ENCODE measurements around the gene PLXNA1.

PLXNA1 gene

GRCh38 chr3:126982471-126983175, at the start of gene PLXNA1:
TSS of gene PLXNA1 (plus strand) at chr3:126983115. CDS start at chr3:126988594, 5,479 bp downstream.
- Histone ChIP-seq H3K27ac (peak within 1 kb of the TSS; percentile 97), H3K4me2 (ENCODE audit: low read length) (peak within 1 kb of the TSS; percentile 81), H3K27me3 (ENCODE audit: control insufficient read depth, insufficient read depth, low read length) (no peaks in the 10 kb centered on the region), H3K4me1 (peaks cover 30% of the 10 kb centered on the region), H3K9me3 (ENCODE audit: control insufficient read depth, low read length) (no peaks in the 10 kb centered on the region), H3K4me3 (ENCODE audit: low read depth, low read length) (peak within 1 kb of the TSS; percentile 65), H3K36me3 (ENCODE audit: control insufficient read depth, insufficient read depth, low read length) (no peaks in the 10 kb centered on the region), H3K9ac (peak within 1 kb of the TSS; percentile 64), H2AFZ (peak within 1 kb of the TSS; percentile 90), H3K79me2 (peaks cover 25% of the 10 kb centered on the region)
- peak; percentile 95 for TF ChIP-seq CTCF (IDR thresholded peaks at IDR 0.05)

GRCh38 chr3:126934031-126934531, 48.8 kb upstream of the PLXNA1 start:
- no peak overlapping the region for H3K4me2 ChIP-seq (ENCODE audit: low read length)
- no peak overlapping the region for H3K27ac ChIP-seq
- no peaks in the 10 kb centered on the region for H3K79me2 ChIP-seq
- H3K9me3 ChIP-seq (ENCODE audit: control insufficient read depth, low read length) = no peaks in the 10 kb centered on the region
- no peaks in the 10 kb centered on the region for H3K4me1 ChIP-seq
- H3K9ac ChIP-seq = no peak overlapping the region
- H3K27me3 ChIP-seq (ENCODE audit: control insufficient read depth, insufficient read depth, low read length) = no peaks in the 10 kb centered on the region
- H2AFZ ChIP-seq = no peak overlapping the region
- no peak overlapping the region for H3K4me3 ChIP-seq (ENCODE audit: low read depth, low read length)
- no peaks in the 10 kb centered on the region for H3K36me3 ChIP-seq (ENCODE audit: control insufficient read depth, insufficient read depth, low read length)
- TF ChIP-seq CTCF (IDR thresholded peaks at IDR 0.05) = no peak

- Histone ChIP-seq H3K9ac (no peak overlapping the region), H2AFZ (no peak overlapping the region), H3K27me3 (ENCODE audit: control insufficient read depth, insufficient read depth, low read length) (no peaks in the 10 kb centered on the region), H3K9me3 (ENCODE audit: control insufficient read depth, low read length) (no peaks in the 10 kb centered on the region), H3K4me3 (ENCODE audit: low read depth, low read length) (no peak overlapping the region), H3K4me2 (ENCODE audit: low read length) (no peak overlapping the region), H3K79me2 (no peaks in the 10 kb centered on the region), H3K4me1 (no peaks in the 10 kb centered on the region), H3K27ac (no peak overlapping the region), H3K36me3 (ENCODE audit: control insufficient read depth, insufficient read depth, low read length) (no peaks in the 10 kb centered on the region)
- no peak for TF ChIP-seq CTCF (IDR thresholded peaks at IDR 0.05)
Observed at GRCh38 chr3:126934991-126935390, 47.9 kb upstream of the PLXNA1 start.

GRCh38 chr3:126935756-126936509, 47.0 kb upstream of the PLXNA1 start:
- Histone ChIP-seq H3K9ac (no peak overlapping the region), H3K27me3 (ENCODE audit: control insufficient read depth, insufficient read depth, low read length) (no peaks in the 10 kb centered on the region)

More at GRCh38 chr3:126935756-126936509, 47.0 kb upstream of the PLXNA1 start:
- H3K27ac ChIP-seq = no peak overlapping the region
- no peak overlapping the region for H2AFZ ChIP-seq
- no peak for TF ChIP-seq CTCF (IDR thresholded peaks at IDR 0.05)
- no peaks in the 10 kb centered on the region for H3K79me2 ChIP-seq
- H3K4me3 ChIP-seq (ENCODE audit: low read depth, low read length) = no peak overlapping the region
- H3K36me3 ChIP-seq (ENCODE audit: control insufficient read depth, insufficient read depth, low read length) = no peaks in the 10 kb centered on the region
- no peak overlapping the region for H3K4me2 ChIP-seq (ENCODE audit: low read length)
- H3K4me1 ChIP-seq = no peaks in the 10 kb centered on the region
- no peaks in the 10 kb centered on the region for H3K9me3 ChIP-seq (ENCODE audit: control insufficient read depth, low read length)
